HepG2 (cell line): Measurements from ENCODE around the gene CKS1B. TPM values are rescaled to one million over a fixed set of nuclear protein-coding genes. Genes with fewer than 3 reads are reported as not detected.
A peak's percentile ranks its signal among the peaks of the same experiment; 100 is the strongest.

ENCODE experiments used
- CENPT ChIP-seq: sonication (generic); formaldehyde crosslinking; IDR thresholded peaks from 2 replicates; pipeline ENCODE4 v1.8.0; 2022; ENCODE audit warnings: low read depth, mild to moderate bottlenecking, moderate library complexity, missing genetic modification reagents
- FOSL2 ChIP-seq: sonication (generic); formaldehyde crosslinking; IDR thresholded peaks from 2 replicates; pipeline ENCODE4 v1.4.0; 2020; ENCODE audit warnings: missing genetic modification reagents
- HMGA1 ChIP-seq: sonication (generic); formaldehyde crosslinking; conservative IDR thresholded peaks from 2 replicates; pipeline ENCODE4 v1.4.0; 2020; ENCODE audit warnings: missing genetic modification reagents
- LRRFIP1 ChIP-seq: sonication (generic); formaldehyde crosslinking; conservative IDR thresholded peaks from 2 replicates; pipeline ENCODE4 v1.4.0; 2020; ENCODE audit warnings: missing genetic modification reagents
- NFYB ChIP-seq: sonication (generic); formaldehyde crosslinking; IDR thresholded peaks from 2 replicates; pipeline ENCODE4 v1.4.0; 2020; ENCODE audit warnings: missing genetic modification reagents
- POLR2AphosphoS5 ChIP-seq: IDR thresholded peaks from 2 replicates; pipeline ENCODE4 v1.6.1; 2012; ENCODE audit warnings: low read depth, low read length
- YEATS4 ChIP-seq: sonication (generic); formaldehyde crosslinking; IDR thresholded peaks from 2 replicates; pipeline ENCODE4 v1.4.0; 2020; ENCODE audit warnings: missing genetic modification reagents, borderline replicate concordance
- ZNF124 ChIP-seq: sonication (generic); formaldehyde crosslinking; IDR thresholded peaks from 2 replicates; pipeline ENCODE4 v1.4.0; 2020; ENCODE audit warnings: missing genetic modification reagents
- ZNF138 ChIP-seq: sonication (generic); formaldehyde crosslinking; IDR thresholded peaks from 2 replicates; pipeline ENCODE4 v1.5.0; 2020; ENCODE audit warnings: mild to moderate bottlenecking, low read depth, missing genetic modification reagents
- ZNF251 ChIP-seq: sonication (generic); formaldehyde crosslinking; IDR thresholded peaks from 2 replicates; pipeline ENCODE4 v1.9.0; 2021; ENCODE audit warnings: mild to moderate bottlenecking, missing genetic modification reagents
- ZNF33B ChIP-seq: sonication (generic); formaldehyde crosslinking; IDR thresholded peaks from 2 replicates; pipeline ENCODE4 v1.5.1; 2020; ENCODE audit warnings: mild to moderate bottlenecking, missing genetic modification reagents
- ZNF615 ChIP-seq: sonication (generic); formaldehyde crosslinking; IDR thresholded peaks from 2 replicates; pipeline ENCODE4 v1.5.0; 2020; ENCODE audit warnings: mild to moderate bottlenecking, missing genetic modification reagents, borderline replicate concordance
- ZNF687 ChIP-seq: sonication (generic); formaldehyde crosslinking; IDR thresholded peaks from 2 replicates; pipeline ENCODE4 v1.5.1; 2020; ENCODE audit warnings: mild to moderate bottlenecking, missing genetic modification reagents, moderate library complexity
- polyA plus RNA-seq, 8 experiments: library from polyadenylated mRNA; depleted of rRNA in 3 of 8; stranded (reverse) in 7 of 8; unstranded in 1 of 8; fragments of >200 nt; fragmentation: Illumina TruSeq in 4 of 8; extraction: Trizol in 4 of 8; gene quantifications; 2 replicates each; pipeline versions ENCODE4 v1.2.1 to v1.2.3, GENCODE V29; 2011 to 2016; ENCODE audit warnings: low read depth in 4 of 8, missing spikeins in 1 of 8, mixed read lengths in 1 of 8; ENCODE audit not compliant: insufficient read depth in 1 of 8
- total RNA-seq, 5 experiments: library from RNA; depleted of rRNA; stranded (reverse); fragments of >200 nt; fragmentation: Illumina TruSeq; extraction: Trizol; gene quantifications; 2 replicates each; pipeline ENCODE4 v1.2.3, GENCODE V29; 2016; ENCODE audit warnings: low read depth in 1 of 5
- TF ChIP-seq, protein P1 (sequence below): sonication (generic); formaldehyde crosslinking; IDR thresholded peaks from 2 replicates; pipeline ENCODE4 v1.4.0; 2020; ENCODE audit warnings: mild to moderate bottlenecking, missing genetic modification reagents

Gene CKS1B
- total and polyA plus RNA-seq, 2 of the 13 experiments (the other 11 are each of a cell fraction or from before 2014, with no cell fraction given) = 217 to 222 TPM

DNA sequence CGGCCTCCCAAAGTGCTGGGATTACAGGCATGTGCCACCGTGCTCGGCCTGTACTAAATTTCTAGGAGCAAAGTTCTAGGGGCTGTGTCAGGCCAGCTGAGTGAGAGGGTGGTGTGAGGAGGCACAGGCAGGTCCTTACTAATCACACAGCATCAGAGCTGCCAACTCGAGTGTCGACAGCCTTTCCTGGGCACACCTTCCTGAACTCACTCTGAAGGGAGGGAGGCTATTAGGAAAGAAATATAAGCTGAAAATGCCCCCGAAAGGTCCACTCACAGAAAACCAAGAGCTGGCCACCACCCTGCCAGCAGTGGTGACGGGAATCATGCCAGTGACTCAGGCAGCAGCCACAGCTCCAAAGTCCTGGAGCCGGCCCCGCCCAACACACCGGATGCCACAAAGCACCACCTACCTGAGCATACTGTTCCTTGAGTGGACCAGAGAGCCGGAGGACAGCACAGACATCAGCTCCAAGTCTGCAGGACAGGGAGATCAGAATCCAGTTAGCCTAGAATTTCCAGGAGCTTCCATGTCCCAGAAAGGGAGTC is 42.5 kb upstream of the CKS1B start (continued):
- TF ChIP-seq, protein P1, sequence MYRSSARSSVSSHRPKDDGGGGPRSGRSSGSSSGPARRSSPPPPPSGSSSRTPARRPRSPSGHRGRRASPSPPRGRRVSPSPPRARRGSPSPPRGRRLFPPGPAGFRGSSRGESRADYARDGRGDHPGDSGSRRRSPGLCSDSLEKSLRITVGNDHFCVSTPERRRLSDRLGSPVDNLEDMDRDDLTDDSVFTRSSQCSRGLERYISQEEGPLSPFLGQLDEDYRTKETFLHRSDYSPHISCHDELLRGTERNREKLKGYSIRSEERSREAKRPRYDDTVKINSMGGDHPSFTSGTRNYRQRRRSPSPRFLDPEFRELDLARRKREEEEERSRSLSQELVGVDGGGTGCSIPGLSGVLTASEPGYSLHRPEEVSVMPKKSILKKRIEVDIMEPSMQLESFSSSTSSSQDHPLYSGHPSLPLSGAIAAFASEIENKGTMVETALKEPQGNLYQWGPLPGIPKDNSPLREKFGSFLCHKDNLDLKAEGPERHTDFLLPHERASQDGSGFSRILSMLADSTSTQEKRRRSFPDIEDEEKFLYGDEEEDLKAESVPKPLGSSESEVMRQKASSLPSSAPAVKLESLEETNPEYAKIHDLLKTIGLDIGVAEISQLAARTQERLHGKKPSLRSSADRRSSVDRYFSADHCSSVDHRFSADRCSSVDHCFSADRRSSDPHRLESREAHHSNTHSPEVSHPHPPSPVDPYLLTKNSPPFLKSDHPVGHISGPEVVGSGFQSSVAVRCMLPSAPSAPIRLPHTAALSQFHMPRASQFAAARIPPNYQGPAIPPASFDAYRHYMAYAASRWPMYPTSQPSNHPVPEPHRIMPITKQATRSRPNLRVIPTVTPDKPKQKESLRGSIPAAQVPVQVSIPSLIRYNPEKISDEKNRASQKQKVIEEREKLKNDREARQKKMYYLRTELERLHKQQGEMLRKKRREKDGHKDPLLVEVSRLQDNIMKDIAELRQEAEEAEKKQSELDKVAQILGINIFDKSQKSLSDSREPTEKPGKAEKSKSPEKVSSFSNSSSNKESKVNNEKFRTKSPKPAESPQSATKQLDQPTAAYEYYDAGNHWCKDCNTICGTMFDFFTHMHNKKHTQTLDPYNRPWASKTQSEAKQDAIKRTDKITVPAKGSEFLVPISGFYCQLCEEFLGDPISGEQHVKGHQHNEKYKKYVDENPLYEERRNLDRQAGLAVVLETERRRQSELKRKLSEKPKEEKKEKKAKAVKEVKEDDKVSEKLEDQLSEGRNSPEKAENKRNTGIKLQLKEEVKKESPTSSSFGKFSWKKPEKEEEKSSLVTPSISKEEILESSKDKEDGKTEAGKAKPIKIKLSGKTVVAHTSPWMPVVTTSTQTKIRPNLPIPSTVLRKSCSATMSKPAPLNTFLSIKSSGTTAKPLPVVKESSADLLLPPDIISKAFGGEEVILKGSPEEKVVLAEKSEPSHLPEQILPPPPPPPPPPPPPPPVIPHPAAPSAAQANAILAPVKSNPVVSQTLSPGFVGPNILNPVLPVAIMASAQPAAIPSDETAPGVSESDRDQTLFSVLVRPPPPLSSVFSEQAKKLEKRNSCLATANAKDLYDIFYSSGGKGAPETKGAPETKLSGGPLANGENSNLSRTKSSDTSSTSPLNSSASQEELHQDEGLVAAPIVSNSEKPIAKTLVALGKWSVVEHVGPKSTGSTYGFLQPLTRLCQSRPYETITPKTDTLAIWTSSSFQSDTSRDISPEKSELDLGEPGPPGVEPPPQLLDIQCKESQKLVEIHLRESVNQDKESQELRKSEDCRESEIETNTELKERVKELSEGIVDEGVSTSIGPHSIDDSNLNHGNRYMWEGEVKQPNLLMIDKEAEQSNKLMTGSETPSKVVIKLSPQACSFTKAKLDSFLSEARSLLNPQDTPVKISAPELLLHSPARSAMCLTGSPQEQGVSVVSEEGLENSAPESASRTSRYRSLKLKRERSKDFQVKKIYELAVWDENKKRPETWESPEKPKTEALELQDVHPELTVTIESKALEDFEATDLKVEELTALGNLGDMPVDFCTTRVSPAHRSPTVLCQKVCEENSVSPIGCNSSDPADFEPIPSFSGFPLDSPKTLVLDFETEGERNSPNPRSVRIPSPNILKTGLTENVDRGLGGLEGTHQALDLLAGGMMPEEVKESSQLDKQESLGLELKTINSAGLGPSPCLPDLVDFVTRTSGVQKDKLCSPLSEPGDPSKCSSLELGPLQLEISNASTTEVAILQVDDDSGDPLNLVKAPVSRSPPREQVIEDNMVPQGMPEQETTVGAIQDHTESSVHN (CRISPR knock-in tag) = no peak
- TF ChIP-seq ZNF687 (CRISPR knock-in tag) (peak; percentile 95), ZNF138 (CRISPR knock-in tag) (no peak), LRRFIP1 (CRISPR knock-in tag) (no peak), POLR2AphosphoS5 (peak; percentile 80), FOSL2 (CRISPR knock-in tag) (peak; percentile 88), ZNF615 (CRISPR knock-in tag) (no peak), YEATS4 (CRISPR knock-in tag) (no peak), CENPT (CRISPR knock-in tag) (no peak), NFYB (CRISPR knock-in tag) (no peak), ZNF251 (CRISPR knock-in tag) (no peak), HMGA1 (CRISPR knock-in tag) (no peak), ZNF124 (CRISPR knock-in tag) (no peak), ZNF33B (CRISPR knock-in tag) (no peak)
